Activated effector memory CD4-positive, alpha-beta T cell treated with Interleukin-2 at 50 U/mL for 16 hours (primary cell): Measurements from ENCODE around the gene NKAIN4.

Experiments
- DNase-seq: peaks from one replicate; pipeline ENCODE4 v3.0.0-alpha.2; 2020

The NKAIN4 gene

DNA sequence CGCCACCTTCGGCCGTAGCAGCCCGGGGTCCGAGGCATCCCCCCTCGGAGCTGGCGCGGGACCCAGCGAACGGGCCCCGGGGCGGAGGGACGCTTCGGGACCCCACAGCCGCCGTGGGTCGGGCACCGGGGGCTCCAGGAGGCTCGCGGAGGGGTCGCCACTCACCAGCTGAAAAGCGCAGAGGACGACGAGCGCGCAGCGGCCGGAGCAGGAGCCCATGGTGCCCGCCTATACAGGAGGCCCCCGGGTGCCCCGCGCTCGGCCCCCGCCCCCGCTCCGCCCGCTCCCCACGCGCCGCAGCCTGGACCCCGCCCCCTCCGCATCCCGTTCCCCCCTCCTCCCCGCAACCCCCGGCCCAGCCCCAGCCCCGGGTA, at the start of gene NKAIN4:
TSS of gene NKAIN4 (minus strand) at position 232 of the 374 bp plus-strand sequence. CDS start at position 219, 13 bp downstream.
- DNase-seq: no peak

DNA sequence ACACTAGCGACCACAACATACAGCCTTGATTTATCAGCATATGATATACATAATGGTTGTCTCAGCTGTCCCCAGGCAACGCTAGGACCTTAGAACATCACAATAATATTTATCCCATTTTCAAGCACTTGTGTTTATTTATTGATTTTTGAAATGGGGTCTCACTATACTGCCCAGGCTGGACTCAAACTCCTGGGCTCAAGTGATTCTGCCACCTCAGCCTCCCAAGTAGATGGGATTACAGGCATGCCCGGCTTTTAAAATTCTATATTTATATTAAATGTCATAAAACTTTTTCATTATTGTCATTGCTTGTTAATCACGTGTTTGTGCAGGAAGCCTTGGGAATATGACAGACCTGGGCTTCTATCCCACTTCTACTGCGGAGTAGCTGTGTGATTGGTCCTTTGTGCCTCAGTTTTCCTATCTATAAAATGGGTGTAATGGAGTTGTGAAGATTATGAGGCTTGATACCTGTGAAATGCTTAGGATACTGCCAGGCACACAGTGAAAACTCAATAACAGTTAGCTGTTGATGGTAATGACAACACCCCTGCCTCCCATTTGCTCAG, 48.9 kb upstream of the NKAIN4 start:
- DNase-seq: no peak

DNA sequence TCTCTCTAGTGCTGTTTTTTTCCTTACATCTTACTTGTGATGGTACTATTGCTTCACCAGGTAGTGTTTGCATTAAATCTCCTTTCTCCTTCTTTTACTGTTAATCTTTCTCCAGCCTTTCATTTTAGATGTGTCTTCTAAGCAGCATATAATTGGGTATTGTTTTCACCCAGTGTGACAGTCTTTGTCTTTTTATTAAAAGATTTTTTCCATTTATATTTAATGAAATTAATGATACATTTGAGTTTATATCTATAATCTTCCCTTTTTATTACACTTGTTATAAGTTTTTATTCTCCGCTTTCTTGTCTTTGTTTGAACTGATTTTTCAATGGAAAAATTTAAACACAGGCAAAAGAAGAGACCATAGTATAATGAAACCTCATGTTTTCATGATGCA, 47.4 kb upstream of the NKAIN4 start:
- no peak for DNase-seq

DNA sequence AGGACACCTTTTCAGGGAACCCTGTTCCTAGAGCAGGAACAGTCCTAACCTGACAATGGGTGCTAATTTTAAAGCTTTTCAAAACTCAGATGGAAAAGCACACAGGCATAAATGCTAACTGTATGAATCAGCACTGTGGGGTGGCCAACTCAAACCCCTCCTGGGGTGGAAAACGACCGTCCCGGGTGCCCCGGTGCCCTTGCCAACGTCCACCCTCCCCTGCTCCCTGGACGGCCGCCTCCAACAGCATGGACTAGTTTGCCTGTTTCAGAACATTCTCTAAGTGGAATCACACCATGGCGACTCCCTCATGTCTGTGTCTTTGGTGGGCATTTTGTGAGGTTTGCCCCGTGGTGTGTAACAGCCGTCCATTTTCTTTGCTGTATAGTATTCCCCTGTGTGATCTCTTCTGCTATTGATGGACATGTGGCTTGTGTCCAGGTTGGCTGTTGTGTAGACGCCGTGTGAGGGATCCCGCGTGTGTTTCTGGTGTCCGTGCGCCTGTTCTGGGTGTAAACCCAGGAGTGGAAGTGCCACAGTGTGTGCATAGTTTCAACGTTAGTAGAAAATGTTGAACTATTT, 44.6 kb upstream of the NKAIN4 start:
- no peak for DNase-seq

DNA sequence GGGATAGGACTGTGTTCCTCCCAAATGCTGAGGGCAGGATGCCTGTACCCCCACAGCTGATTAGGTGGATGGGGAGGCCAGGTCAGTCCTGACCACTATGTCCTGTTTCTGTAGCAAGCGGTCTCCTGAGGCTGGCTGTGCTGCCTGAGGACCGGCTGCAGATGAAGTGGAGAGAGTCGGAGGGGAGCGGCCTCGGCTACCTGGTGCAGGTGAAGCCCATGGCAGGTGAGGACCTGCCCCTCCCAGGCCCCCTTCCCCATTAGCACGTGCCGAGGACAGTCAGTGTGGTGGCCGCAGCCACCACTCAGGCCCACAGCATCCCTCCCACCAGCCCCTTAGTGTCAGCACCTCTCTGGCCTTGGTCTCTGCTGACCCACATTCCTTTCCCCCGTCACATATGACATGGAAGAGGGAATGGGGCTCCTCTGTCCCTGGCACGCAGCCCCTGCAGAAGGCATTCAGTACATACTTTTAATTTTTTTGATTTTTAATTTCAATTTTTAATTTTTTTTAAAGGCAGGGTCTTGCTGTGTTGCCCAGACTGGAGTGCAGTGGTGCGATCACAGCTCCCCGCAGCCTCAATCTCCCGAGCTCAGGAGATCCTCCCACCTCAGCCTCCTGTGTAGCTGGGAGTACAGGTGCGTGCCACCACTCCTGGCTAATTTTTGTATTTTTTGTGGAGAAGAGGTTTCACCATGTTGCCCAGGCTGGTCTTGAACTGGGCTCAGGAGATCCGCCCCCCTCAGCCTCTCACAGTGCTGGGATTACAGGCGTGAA, 43.7 kb upstream of the NKAIN4 start:
- no peak for DNase-seq

DNA sequence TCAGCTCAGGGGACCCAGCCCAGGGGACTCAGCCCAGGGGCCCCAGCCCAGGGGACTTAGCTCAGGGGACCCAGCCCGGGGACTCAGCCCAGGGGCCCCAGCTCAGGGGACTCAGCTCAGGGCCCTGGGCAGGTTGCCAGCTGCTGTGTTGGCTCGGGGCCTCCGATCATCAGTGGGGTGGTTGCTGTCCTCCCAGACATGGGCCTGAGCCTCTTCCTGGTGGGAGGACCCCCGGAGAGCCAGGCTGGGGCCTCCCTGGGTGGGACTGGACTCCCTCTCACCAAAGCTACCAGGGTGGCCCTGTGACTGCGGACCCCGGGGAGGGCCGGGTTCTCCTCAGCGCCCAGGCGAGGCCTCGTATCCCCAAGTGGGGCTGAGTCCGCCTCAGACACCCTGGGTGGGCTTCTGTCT, 43.1 kb upstream of the NKAIN4 start:
- DNase-seq: no peak

DNA sequence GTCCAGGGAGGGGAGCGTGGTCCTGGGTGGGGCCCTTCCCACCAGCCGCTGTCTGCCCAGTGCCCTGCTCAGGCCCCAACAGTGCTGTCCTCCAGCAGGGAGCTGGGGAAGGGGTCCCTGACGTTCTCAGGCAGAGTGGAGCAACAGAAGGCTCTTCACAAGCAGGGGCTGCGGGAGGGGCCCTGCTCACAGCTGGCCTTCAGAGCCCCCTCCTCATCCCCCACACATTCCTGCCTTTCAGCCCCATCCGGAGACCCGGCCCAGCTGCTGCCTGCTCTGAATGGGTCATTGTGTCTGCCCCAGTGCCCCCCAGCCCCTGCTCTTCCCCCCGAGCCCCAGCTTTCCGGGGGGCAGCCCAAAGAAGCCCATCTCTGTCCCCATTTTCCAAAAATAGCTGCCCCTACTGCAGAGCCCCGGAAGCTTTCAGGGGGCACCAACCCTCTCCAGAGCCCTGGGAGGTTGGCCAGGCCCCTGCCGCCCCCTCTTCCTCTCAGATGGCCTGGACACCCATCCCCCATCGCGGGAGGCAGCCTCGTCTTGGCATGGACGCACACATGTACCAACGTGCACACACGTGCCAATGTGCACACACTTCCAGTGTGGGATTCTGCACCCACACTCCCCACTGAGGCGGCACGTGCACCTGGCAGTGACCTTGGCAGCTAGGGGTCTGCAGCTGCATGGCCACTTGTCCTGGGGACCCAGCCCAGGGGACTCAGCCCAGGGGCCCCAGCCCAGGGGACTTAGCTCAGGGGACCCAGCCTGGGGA, 42.5 kb upstream of the NKAIN4 start:
- DNase-seq: no peak

DNA sequence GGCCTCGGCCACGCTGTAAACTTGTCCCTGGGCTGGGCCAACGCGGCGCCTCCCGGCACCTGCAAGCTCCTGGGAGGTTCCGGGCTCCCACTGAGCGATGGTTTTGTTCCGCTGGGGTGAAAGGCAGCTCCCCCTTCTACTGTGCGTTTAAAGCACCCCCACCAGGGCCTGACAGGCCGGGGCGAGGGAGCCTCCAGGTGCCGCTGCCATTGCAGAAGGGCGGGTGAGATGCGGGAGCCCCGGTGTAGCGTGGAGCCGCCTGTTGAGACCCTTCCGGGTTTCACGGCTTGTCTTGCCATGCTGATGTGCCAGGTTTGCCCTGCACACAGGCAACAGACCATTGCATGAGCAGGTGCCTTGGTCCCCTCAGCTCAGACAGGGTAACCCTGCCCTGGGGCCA, 41.6 kb upstream of the NKAIN4 start:
- DNase-seq: no peak

DNA sequence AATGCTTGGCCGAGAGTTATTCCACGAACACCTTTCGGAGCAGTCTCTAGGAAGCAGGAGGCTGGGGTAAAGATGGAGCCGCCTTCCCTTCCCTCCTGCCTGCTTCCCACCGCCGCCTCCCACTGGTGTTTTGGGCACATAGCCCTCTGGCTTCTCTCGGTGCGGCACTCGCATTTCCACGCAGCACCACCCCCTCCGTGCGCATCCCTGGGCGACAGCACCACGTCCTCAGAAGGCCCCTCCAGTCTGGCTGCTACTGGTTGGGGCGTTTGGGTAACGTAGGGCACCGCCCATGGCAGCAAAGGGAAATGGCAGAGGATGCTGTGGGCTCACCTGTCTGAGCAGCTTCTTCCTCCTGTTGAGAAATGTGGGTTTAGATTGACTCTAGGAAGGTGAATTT, 41.2 kb upstream of the NKAIN4 start:
- peak; percentile 9 for DNase-seq

DNA sequence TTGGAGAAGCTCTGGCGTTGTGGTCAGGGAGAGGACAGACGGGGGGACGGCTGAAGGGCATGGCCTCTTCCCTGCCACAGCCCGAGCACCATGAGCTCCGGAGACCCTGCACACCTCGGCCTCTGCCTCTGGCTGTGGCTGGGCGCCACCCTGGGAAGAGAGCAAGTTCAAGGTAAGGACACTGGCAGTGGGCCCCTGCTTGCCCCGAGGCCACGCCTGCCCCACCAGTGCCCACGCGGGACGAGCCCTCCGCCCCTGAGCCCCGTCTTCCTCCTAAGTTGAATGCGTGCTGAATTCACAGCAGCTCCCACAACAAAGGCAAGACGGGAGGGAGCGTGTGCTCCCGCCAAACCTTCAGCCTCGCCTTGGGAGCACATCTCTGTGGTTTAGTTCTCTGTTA, 40.8 kb upstream of the NKAIN4 start:
- no peak for DNase-seq

DNA sequence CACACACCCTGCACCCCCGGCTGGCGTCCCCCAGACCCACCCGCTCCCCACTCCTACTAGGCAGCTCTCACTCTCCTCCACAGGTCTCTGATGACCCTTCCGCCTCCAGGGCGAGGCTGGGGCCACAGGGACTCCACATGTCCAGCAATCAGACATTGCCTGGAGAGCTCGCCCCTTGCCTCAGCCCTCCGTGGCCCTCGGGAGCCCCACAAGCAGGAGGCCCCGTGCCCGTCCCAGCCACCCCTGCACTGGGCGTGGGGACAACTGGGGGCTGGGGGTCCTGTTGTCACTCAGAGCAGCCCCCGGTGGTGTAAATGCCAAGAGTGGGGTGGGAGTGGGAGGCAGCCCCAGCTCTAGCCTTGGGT, 40.3 kb upstream of the NKAIN4 start:
- DNase-seq: no peak

DNA sequence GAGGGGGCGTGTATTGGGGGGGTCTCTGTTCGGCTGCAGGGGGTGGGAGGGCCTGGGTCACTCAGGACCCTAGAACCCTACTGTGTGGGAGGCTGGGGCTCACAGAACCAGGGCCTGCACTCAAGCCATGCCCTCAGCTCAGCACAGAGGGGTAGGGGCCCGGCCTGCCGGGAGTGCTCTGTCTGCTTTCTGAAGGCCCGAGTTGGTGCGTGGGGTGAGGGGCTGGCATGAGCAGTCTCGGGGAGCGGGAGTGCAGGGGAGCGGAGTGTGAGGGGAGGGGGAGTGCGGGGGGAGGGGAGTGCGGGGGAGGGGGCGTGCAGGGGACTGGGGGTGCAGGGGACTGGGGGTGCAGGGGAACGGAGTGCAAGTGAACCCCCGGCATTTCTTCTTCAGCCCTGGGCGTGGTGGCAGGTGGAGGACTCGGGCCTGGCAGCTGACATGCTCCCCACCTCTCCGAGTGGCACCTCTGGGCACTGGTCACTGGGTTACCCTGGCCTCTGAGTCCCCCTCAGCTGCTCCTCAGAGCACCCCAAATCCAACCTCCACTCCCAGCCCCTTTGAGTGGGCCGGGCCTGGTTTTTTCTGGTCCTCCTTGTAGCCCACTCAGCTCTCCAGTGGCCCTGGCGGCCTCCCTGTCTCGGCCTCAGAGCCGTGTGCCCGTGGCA, 39.7 kb upstream of the NKAIN4 start:
- no peak for DNase-seq

DNA sequence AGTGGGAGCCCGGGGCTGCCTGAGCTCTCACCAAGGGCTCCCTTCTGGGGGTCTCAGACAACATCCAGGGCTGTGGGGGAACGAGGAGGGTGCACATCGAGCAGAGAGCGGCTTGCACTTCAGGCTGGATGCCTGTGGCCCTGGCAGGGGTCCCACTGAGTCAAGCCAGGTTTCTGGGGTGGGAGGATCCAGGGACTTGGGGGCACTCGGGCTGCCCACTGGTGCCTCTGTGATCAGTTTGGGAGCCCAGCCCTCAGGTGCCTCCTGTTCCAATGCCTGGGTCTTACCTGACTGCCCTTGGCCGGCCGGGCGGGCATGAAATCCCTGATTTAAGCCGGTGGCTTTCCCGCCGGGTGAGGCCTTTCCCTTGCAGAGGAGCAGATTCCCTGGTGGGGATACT, 39.2 kb upstream of the NKAIN4 start:
- no peak for DNase-seq

DNA sequence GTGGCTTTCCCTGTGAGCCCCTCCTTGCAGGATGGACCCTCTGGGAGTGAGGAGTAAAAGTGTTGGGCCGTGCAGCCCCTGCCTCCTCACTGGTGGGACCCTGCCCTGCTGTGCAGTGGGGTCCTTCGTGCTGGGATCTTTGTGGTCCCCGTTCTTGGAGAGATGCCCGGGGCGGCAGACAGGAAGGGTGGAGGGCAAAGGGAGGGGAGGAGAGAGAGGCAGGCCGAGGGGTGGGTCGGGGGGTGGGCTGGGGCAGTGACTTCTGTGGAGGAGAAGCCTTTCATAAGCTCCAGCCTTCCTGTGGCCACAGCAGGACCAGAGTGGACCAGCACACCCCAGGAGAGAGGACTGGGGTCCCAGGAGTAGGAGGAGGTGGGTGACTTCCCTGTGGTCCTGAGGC, 38.6 kb upstream of the NKAIN4 start, which contains the start of gene COL20A1:
TSS of gene COL20A1 (plus strand) at position 283 of the 400 bp plus-strand sequence. CDS start 1,922 bp downstream, outside the sequence.
- DNase-seq: no peak

DNA sequence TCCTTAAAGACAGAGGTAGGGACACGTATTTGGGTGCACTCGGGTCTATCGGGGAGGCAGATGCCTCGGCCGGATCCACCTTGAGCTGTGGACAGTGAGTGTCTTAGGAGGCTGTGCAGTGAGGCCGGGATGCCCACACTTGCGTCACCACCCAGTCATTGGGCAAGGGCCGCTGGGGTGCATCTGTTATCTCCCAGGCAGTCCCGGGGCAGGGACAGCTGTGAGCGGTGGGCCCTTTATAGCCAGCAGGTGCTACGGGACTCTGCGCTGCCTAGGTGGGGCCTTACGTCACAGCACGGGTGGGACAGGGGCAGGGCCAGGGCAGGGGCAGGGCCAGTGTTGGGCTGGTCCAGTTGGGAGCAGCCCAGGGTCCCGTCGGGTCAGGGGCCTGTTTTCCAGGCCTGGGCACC, 38.0 kb upstream of the NKAIN4 start:
- no peak for DNase-seq

DNA sequence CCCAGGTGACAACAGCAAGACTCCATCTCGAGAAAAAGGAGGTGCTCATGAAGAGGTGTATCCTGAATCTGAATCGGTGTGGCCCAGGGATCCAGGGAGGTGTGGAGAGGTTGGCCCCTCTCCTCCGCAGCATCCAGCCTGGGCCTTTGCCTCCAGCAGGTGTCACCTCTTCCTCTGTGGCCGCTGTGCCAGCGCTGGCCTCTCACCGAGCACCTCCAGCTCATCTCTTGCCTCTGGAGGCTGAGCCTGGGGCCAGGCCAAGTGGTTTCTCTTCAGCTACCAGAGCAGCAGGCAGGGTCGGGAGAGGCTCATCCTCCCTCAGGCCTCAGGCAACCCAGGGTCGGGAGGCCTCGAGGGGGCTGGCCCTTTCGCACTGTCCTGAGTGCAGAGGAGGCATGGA, 37.5 kb upstream of the NKAIN4 start:
- no peak for DNase-seq

DNA sequence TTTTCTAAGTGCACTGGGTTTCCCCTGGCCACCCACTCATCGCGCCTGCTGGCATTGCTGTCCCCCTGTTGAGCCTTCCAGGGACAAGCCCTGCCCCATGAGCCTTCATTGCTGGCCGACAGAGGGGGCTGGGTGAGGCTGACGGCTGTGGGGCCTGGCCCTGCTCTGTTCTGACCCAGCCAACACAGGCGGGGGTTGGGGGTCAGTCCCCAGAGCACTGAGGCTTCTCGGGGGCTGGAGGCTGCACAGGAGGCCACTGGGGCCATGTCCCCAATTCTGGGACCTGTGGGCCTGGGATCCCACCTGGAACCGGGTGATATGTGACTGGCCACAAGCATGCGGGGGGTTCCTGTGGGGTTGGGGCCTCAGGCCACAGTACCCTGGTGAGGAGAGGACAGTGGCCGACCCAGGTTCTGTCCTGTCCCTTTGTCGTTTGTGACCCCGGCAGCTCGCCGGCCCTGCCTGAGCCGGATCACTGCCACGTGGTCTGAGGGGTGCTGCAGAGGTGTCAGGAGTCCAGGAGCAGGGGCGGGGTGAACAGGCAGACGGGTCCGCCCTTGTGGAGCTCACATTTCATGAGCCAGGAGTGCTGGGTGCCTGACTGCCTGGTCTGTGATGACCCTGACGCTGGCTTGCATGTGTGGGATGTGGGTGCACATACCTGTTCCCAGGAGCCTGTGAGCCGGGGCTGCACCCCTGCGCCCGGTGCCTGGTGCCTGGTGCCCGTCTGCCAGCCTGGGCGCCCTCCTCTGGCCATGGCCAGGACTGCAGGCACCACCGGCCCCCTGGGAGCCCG, 36.6 kb upstream of the NKAIN4 start:
- DNase-seq: peak; percentile 38

DNA sequence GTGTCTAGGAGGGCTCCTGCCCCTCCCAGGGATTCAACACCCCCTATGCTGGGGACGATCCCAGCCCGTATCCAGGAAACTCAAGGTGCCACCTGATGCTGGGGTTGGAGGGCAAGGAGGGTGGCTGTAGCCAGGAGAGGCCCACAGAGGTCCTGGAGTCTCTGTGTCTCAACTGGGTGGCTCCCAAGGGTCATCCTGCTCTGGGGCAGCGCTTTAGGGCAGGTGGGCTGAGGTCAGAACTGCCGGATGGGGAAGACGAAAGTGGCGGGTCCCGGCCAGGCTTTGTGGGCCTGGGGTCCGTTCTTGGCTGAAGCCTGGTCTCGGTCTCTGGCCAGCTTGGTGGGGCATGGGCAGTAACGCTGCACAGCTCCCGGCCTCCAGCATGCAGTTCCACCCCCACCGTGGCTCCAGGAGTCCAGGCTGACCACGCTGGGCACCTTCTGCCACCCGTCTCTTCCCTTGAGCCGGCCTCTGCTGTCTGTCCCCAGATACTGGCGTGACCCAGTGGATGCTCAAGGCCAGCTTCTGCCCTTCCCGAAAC, 35.9 kb upstream of the NKAIN4 start:
- no peak for DNase-seq

DNA sequence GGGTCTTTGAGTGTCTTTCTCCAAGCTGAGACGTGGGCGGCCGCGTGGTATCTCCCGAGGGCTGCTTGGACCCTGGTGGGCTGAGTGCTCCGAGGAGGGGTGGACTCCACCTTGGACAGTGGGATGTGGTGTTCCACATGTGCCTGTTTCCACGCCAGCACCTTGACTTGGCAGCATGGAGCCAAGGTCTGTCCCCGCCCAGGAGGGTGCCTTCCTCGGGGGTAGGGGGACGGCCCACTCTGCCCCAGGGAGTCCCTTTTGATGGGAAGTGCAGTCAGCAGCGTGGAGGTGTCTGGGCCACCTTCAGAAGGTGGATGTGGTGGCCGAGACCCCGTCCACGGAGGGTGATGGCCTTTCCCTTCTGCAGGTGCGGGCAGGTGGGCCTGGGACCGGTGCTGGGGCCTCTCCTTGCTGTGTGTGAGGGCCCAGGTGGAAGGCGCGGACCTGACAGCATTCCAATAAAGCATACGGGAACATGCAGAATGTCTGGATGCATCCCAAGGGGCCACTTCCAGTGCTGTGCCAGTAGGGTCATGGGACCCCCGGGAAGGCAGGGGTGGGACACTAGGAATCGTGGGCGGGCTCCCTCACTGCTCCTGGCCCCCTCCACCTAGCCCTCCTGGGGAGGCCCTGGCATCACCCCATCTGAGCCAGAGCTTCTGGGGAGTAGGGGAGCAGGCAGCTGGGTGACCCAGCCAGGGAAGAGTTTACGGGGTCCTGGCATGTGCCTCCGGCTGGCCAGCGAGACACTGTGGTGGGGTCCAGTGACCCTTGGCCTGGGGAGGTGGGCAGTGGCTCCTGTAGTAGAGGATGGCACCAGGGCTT, 35.3 kb upstream of the NKAIN4 start:
- DNase-seq: no peak

DNA sequence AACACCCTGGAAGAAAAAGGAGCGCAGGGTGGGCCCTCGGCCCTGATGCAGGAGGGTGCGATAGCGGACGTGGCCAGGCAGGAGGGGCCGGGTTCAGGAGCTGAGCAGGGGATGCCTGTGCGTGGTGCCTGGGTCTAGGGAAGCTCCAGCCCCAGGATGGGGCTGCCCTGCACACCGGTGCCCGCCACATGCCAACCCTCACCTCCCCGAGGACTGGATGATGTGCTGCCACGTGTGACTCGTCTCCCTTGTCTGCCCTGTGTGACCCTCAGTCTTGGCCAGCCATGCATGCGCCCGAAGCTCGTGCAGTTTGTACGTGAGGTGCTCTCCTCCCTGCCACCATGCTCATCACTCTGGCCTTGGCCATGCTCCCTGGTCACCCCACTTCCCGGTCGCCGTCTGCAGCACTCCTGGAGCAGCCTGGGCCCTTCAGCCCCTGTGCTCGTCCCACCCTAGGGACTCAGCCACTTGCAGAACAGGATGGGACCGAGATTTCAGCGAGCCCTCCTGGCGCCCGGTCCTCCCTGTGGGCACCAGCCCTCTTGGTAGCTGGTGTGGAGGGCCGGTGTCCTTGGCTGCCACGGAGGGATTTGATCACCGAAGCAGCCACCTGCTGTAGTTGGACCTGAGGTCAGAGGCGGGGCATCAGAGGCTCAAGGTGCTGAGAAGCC, 34.5 kb upstream of the NKAIN4 start:
- DNase-seq: no peak
